Progenitor cell of endocrine pancreas (in vitro differentiated cells): ENCODE results near the gene SERPINA9. TPM values are rescaled to one million over a fixed set of nuclear protein-coding genes. Genes with fewer than 3 reads are reported as not detected.

Experiments used
- DNase-seq: peaks from one replicate; pipeline ENCODE4 v3.0.0; 2021; ENCODE audit warnings: low spot score; ENCODE audit not compliant: unreplicated experiment
- H3K27ac Mint-ChIP-seq: 2 replicates; pipeline ENCODE4 v1.8.0; 2021; ENCODE audit warnings: mild to moderate bottlenecking, moderate library complexity, mixed read lengths
- H3K27me3 Mint-ChIP-seq: 2 replicates; pipeline ENCODE4 v1.8.0; 2021; ENCODE audit warnings: mixed read lengths
- H3K36me3 Mint-ChIP-seq: 2 replicates; pipeline ENCODE4 v1.8.0; 2022; ENCODE audit warnings: mixed read lengths; ENCODE audit not compliant: insufficient read depth
- H3K4me1 Mint-ChIP-seq: 2 replicates; pipeline ENCODE4 v1.8.0; 2021; ENCODE audit warnings: low read depth, mixed read lengths
- H3K4me3 Mint-ChIP-seq: 2 replicates; pipeline ENCODE4 v1.8.0; 2021; ENCODE audit warnings: low read depth, mild to moderate bottlenecking, moderate library complexity, mixed read lengths
- H3K9me3 Mint-ChIP-seq: 2 replicates; pipeline ENCODE4 v1.8.0; 2021; ENCODE audit warnings: low read depth, mixed read lengths
- CTCF ChIP-seq: fragments of 200-600 bp; sonication (generic); IDR thresholded peaks from one replicate; pipeline ENCODE4 v1.5.0; 2021; ENCODE audit warnings: antibody characterized with exemption, mild to moderate bottlenecking; ENCODE audit not compliant: unreplicated experiment
- total RNA-seq: library from RNA; stranded (reverse); gene quantifications from 2 replicates; pipeline ENCODE4 v1.2.1, GENCODE V29; 2021

SERPINA9 gene
- total RNA-seq, 1 donor from 2014 or later, result not detected

GRCh38 chr14:94439453-94440057 lies 36.4 kb downstream of the SERPINA9 start:
- Mint-ChIP-seq H3K4me3 (no peak overlapping the region), H3K27me3 (no peaks in the 10 kb centered on the region), H3K9me3 (peaks cover 8% of the 10 kb centered on the region), H3K36me3 (no peaks in the 10 kb centered on the region), H3K4me1 (no peaks in the 10 kb centered on the region), H3K27ac (no peak overlapping the region)
- no peak for TF ChIP-seq CTCF
- DNase-seq, result no peak

- no peak for TF ChIP-seq CTCF
- H3K27me3 Mint-ChIP-seq, result no peaks in the 10 kb centered on the region
- H3K4me3 Mint-ChIP-seq, result no peak overlapping the region
- no peak overlapping the region for H3K27ac Mint-ChIP-seq
- DNase-seq, result no peak
- H3K36me3 Mint-ChIP-seq, result peaks cover 2% of the 10 kb centered on the region
- peaks cover 24% of the 10 kb centered on the region for H3K4me1 Mint-ChIP-seq
- peaks cover 7% of the 10 kb centered on the region for H3K9me3 Mint-ChIP-seq
Measured at GRCh38 chr14:94428610-94429009, 47.4 kb downstream of the SERPINA9 start.

GRCh38 chr14:94427016-94427613 lies 48.9 kb downstream of the SERPINA9 start:
- Mint-ChIP-seq H3K4me3 (no peak overlapping the region), H3K36me3 (peaks cover 2% of the 10 kb centered on the region), H3K27ac (no peak overlapping the region), H3K9me3 (peaks cover 7% of the 10 kb centered on the region), H3K4me1 (peaks cover 28% of the 10 kb centered on the region), H3K27me3 (peaks cover 3% of the 10 kb centered on the region)
- TF ChIP-seq CTCF, result no peak
- DNase-seq, result no peak

GRCh38 chr14:94426526-94426925 lies 49.5 kb downstream of the SERPINA9 start:
- no peak for DNase-seq
- Mint-ChIP-seq H3K27ac (peak overlapping the region; percentile 62), H3K4me3 (no peak overlapping the region), H3K36me3 (peaks cover 2% of the 10 kb centered on the region), H3K9me3 (peaks cover 7% of the 10 kb centered on the region), H3K27me3 (peaks cover 3% of the 10 kb centered on the region), H3K4me1 (peaks cover 28% of the 10 kb centered on the region)
- TF ChIP-seq CTCF, result no peak

- Mint-ChIP-seq H3K27me3 (peaks cover 3% of the 10 kb centered on the region), H3K4me1 (peaks cover 28% of the 10 kb centered on the region), H3K36me3 (no peaks in the 10 kb centered on the region), H3K4me3 (no peak overlapping the region), H3K27ac (no peak overlapping the region), H3K9me3 (peaks cover 5% of the 10 kb centered on the region)
- TF ChIP-seq CTCF, result no peak
- no peak for DNase-seq
Measured at GRCh38 chr14:94424371-94424770, 51.6 kb downstream of the SERPINA9 start.
